Lower leg skin (tissue), 3 donors: ENCODE data around the gene ACOX1.

Source experiments
- POLR2A ChIP-seq, 2 donors: fragments of 450-650 bp; IDR thresholded peaks; one replicate each; pipeline ENCODE4 v1.6.1; 2016 to 2017; ENCODE audit warnings: antibody characterized with exemption in 2 of 2, mild to moderate bottlenecking in 1 of 2, moderate library complexity in 1 of 2
- TF ChIP-seq, protein P1 (sequence below), 3 donors: fragments of 450-650 bp; IDR thresholded peaks; one replicate each; pipeline ENCODE4 v1.5.1; 2016; ENCODE audit warnings: antibody characterized with exemption in 3 of 3, mild to moderate bottlenecking in 3 of 3, moderate library complexity in 2 of 3

- TF ChIP-seq, protein P1, sequence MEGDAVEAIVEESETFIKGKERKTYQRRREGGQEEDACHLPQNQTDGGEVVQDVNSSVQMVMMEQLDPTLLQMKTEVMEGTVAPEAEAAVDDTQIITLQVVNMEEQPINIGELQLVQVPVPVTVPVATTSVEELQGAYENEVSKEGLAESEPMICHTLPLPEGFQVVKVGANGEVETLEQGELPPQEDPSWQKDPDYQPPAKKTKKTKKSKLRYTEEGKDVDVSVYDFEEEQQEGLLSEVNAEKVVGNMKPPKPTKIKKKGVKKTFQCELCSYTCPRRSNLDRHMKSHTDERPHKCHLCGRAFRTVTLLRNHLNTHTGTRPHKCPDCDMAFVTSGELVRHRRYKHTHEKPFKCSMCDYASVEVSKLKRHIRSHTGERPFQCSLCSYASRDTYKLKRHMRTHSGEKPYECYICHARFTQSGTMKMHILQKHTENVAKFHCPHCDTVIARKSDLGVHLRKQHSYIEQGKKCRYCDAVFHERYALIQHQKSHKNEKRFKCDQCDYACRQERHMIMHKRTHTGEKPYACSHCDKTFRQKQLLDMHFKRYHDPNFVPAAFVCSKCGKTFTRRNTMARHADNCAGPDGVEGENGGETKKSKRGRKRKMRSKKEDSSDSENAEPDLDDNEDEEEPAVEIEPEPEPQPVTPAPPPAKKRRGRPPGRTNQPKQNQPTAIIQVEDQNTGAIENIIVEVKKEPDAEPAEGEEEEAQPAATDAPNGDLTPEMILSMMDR (IDR thresholded peaks at IDR 0.05) = no peak
- TF ChIP-seq POLR2A (IDR thresholded peaks at IDR 0.05) = no peak
Observed at GRCh38 chr17:76002100-76002499, 23.1 kb upstream of the ACOX1 start.
